Stimulated activated CD4-positive, alpha-beta T cell treated with anti-CD3 and anti-CD28 coated beads, Interleukin-2, amount 100 ng/mL, for 48 hours (primary cell): ENCODE results near the gene CHMP3.
"Not testable (repeated sequence)": the region's sequence is repeated elsewhere in the genome, so short reads cannot be mapped to it uniquely, and the experiment has no call there.

Source experiments
- DNase-seq, 2 donors: peaks; one replicate each; pipeline ENCODE4 v3.0.0-alpha.2; 2020

Gene CHMP3

DNA sequence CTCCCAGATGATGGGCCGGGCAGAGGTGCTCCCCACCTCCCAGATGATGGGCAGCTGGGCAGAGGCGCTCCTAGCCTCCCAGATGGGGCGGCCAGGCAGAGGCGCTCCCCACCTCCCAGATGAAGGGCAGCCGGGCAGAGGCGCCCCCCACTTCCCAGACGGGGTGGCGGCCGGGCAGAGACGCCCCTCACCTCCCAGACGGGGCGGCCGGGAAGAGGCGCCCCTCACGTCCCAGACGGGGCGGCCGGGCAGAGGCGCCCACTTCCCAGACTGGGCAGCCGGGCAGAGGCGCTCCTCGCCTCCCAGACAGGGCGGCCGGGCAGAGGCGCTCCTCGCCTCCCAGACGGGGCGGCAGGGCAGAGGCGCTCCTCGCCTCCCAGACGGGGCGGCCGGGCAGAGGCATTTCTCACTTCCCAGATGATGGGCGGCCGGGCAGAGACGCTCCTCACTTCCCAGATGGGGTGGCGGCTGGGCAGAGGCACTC is 14.3 kb downstream of the CHMP3 start:
- not testable (repeated sequence) for DNase-seq

DNA sequence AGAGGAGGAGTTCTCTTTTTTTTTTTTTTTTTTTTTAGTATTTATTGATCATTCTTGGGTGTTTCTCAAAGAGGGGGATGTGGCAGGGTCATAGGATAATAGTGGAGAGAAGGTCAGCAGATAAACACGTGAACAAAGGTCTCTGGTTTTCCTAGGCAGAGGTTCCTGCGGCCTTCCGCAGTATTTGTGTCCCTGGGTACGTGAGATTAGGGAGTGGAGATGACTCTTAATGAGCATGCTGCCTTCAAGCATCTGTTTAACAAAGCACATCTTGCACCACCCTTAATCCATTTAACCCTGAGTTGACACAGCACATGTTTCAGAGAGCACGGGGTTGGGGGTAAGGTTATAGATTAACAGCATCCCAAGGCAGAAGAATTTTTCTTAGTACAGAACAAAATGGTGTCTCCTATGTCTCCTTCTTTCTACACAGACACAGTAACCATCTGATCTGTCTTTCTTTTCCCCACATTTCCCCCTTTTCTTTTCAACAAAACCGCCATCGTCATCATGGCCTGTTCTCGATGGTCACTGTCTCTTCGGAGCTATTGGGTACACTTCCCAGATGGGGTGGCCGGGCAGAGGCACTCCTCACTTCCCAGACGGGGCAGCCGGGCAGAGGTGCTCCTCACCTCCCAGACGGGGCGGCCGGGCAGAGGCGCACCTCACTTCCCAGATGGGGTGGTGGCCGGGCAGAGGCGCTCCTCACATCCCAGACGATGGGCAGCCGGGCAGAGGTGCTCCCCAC is 14.9 kb downstream of the CHMP3 start:
- not testable (repeated sequence) for DNase-seq

DNA sequence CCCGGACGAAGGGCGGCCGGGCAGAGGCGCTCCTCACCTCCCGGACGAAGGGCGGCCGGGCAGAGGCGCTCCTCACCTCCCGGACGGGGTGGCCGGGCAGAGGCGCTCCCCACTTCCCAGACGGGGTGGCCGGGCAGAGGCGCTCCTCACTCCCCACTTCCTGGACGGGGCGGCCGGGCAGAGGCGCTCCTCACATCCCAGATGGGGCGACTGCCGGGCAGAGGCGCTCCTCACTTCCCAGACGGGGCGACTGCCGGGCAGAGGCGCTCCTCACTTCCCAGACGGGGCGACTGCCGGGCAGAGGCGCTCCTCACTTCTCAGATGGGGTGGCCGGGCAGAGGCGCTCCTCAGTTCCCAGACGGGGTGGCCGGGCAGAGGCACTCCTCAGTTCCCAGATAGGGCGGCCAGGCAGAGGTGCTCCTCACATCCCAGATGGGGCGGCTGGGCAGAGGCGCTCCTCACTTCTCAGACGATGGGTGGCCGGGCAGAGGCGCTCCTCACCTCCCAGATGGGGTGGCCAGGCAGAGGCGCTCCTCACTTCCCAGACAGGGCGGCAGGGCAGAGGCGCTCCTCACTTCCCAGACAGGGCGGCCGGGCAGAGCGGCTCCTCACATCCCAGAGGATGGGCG is 17.8 kb downstream of the CHMP3 start:
- DNase-seq = not testable (repeated sequence)

DNA sequence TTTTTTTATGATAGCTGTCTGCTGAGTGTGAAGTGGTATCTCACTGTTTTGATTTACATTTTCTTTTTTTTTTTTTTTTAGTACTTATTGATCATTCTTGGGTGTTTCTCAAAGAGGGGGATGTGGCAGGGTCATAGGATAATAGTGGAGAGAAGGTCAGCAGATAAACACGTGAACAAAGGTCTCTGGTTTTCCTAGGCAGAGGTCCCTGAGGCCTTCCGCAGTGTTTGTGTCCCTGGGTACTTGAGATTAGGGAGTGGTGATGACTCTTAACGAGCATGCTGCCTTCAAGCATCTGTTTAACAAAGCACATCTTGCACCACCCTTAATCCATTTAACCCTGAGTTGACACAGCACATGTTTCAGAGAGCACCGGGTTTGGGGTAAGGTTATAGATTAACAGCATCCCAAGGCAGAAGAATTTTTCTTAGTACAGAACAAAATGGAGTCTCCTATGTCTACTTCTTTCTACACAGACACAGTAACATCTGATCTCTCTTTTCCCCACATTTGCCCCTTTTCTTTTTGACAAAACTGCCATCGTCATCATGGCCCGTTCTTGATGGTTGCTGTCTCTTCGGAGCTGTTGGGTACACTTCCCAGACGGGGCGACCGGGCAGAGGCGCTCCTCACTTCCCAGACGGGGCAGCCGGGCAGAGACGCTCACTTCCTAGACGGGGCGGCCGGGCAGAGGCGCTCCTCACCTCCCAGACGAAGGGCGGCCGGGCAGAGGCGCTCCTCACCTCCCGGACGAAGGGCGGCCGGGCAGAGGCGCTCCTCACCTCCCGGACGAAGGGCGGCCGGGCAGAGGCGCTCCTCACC is 18.8 kb downstream of the CHMP3 start:
- not testable (repeated sequence) for DNase-seq

DNA sequence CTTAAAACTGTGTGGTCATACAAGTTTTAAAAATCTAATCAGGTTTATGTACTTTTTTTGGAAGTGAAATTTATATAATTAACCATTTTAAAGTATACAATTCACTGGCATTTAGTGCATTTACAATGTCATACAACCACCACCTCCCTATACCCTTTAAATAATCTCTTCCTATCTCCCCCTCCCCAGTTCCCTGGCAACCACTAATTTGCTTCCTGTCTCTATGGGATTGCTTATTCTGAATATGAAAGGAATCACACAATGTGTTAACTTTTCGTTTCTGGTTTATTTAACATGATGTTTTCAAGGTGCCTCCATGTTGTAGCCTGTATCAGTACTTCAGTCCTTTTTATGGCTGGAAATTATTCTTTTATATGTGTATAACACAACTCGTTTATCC is 19.4 kb downstream of the CHMP3 start:
- DNase-seq = no peak

DNA sequence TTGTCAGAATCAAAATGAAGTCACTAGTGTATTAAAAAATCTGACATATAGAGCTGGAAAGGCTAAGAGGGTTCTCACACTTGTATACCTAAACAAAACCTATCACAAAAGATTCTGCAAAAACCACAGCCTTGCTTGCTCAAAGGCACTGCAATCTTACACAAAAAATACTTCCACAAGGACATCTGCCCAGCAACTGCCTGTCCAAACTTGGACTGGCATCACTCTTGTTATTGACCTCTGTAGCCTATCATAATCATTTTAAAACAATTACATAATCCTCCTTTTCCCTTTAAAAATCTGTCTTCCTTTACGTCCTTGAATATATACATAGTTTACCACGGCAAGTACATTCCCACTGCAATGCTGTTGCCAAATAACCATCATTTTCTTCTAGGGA is 19.9 kb downstream of the CHMP3 start:
- no peak for DNase-seq

DNA sequence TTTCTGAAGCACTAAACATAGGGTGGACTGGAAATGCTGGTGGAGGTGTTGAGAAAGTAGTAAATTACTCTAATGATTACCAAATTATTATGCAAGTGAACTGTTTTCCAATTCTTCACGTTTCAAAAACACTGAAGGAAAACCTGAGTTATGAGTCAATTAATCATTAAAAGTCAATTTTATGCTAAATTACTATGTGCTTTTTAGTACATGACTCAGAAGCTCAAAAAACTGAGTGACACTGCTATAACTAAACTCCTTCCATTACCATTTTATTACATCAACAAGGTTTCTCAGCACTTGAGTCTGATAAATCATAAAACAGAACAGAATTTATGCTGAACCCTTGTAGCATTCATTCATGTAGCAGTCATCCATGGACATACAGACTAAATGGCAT is 20.4 kb downstream of the CHMP3 start:
- no peak for DNase-seq

DNA sequence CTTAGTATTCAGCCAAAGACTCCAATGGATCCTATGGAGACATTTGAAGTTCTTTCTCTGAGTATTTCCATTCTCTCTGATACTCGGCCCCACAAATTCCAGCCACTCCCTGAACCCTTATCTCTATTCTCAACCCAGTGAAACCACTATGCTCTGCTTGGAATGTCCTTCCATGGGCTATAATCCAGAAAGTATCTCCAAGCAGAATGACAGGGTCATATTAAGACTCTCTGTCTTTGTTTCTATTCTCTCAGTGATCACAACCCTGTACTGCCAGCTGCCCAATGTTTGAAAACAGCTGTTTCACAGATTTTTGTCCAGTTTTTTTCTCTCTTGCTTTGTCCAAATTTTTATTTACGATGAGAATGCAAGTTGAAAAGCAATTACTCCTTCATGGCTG is 21.9 kb downstream of the CHMP3 start:
- DNase-seq = no peak

DNA sequence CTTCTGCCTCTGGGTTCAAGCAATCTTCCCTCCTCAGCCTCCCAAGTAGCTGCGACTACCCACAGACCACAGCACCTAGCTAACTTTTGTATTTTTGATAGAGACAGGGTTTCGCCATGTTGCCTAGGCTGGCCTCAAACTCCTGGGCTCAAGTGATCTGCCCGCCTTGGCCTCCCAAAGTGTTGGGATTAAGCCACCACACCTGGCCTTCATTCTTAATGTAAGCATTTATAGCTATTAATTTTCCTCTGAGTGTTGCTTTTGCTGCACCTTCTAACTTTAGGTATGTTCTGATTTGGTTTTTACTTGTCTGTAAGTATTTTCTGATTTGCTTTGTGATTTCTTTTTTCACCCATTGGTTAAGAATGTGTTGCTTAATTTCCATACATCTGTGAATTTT is 29.7 kb downstream of the CHMP3 start:
- no peak for DNase-seq

DNA sequence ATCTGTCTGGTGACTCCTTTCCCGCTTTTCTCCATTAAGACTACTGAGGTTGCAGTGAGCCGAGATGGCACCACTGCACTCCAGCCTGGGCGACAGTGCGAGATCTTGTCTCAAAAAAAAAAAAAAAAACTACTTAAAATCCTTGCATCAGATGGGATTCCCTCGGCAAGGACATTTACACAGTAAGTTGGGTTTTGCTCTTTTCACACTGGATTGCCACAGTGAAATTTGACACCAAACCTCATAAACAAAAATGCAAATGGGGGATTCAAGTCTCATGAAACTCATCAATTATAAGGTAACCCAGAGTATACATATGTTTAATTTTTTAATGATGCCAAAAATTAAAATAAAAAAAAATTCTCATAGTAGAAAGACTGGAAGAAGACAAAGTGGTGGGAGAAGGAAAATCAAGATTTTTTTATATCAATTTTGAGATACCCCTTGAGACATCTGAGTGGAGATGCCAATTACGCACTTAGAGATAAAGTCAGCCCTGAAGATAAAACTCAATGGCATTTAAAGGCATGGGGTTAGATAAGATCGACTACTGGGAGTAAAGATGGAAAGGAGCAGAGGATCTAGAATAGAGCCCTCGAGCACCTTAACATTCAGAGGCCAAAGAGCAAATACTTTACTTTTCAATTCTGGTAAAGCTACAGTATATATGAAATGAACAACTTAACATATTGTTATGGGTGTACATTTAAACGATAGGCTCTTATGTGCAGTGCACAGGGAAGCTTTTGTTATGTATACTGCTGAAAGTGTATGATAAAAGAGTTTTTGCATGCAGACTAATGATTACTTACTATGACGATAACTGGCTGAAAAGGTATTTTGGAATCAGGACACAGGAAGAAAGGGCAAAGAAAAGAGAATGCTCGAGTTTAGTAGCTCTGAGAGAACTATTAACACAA is 37.6 kb downstream of the CHMP3 start:
- DNase-seq = no peak

DNA sequence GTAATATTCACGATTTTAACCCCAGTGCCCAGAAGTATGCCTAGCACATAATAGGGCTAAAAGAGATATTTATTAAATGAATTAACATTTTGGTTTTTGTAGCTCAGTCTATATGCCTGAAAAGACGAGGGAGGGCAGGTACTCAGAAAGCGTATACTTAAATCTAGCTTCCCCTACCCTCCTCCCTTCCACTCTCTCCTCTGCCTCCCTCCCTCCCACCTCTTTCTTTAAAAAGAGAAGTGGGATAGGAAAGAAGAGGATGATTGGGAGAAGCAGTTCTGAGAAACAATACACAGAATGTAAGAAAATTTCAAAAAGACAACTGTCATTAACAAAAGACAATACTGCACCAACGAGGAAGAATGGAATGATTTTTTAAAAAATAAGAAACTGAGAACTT is 39.8 kb downstream of the CHMP3 start:
- DNase-seq = no peak

DNA sequence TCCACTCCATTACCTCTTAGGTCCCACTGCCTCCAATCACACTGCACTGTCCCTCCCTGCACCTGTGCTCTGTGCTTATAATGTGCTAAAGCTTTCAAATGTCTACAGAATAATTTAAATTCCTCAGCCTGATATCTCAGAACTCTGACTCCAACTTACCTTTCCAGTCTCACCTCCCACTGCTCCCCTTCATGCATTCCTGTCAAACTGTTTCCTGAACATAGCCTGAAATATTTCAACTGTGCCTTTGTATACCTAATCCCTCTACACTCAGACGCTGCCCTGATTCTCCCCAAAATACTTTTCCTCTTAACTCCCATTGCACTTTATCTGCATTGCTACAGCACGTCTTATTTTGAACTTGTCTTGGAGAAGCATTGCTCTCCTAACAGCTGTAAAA is 40.5 kb downstream of the CHMP3 start:
- DNase-seq = no peak

DNA sequence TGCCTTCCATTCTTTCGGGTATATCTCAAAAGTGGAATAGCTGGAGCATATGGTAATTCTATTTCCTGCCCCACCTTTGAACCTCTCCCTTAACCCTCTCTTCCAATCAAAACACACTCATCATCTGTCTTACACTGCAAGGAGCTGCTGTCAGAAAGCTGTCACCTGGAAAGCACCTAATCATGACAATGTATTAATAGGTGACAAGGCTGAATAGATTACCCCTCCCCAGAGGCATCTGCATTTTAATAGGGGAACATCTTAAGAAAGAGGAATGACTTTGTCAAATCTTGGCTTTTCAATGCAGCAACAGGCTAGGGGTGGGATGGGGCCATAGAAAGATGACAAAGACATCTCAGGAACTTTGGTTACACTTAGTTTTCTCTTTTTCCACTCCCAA is 41.3 kb downstream of the CHMP3 start:
- no peak for DNase-seq

DNA sequence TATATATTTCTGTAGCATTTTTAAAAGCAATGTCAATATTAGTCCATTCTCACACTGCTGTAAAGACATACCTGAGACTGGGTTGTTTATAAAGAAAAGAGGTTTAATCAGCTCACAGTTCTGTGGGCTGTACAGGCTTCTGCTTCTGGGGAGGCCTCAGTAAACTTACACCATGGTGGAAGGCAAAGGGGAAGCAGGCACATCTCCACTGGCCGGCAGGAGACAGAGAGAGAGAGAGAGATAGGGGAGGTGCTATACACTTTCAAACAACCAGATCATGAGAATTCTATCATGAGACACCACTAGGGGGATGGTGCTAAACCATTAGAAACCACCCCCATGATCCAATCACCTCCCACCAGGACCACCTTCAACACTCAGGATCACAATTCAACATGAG is 43.1 kb downstream of the CHMP3 start:
- DNase-seq = no peak

DNA sequence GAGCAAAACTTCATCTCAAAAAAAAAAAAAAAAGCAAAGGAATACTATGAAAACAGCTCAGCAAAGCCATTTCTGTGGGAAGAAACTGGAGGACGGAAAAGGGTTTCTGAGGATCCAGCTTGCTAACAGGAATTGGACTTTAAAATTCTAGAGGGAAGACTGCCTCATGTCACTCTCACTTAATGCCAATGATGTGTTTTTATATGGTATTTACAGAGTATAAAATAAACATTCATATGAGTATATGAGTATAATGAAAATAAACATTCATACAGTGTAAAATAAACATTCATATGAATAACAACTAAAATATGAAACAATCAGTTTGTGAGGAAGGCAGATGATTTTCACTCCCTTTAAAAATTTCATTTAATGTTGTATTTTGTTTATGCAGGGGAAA is 43.9 kb downstream of the CHMP3 start:
- DNase-seq = no peak

DNA sequence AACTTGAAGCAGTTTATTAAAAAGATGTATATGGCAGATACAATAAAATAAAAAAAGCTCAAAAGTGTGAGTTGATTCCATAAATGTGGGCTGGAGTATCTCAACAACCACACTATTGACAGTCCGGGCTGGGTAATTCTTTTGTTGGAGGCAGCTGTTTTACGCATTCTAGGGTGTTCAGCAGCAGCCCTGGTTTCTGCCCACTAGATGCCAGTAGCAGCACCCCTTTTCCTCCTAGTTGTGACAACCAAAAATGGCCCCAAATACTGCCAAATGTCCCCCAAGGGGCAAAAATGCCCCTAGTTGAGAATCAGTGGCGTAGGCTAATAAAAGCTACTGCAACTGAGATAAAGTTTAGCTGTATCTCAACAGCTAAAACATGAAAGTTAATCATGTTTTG is 44.8 kb downstream of the CHMP3 start:
- DNase-seq = no peak

DNA sequence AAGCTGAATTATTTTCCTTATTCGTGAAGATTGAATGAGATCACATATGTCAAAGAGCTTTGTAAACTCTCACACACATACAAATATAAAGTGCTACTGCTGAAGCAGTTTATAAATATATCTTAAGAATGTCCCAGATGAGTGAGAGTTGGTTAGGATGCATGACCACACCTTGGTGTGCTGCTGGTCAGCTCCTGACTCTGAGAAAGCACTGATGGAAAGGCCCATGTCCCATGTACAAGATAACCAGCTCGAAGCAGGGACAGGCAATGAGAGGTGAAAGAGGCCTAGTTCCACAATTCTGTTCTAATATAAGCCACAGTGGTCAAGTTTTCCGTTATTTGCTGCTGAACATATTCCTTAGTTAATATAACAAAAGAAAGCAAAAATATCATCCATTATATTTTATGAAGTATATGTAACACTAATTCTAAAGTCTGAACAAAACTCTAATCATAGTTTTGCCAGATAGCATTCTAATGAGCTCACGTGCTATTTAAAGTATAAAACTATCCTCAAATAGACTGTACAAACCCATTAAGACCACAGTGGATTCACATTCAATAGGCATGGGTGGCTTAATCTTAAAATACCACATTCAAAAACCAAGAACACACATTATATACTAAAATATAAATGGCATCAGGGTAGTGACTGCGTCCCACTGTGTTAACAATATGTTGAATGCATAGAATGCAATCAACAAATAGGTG is 49.1 kb downstream of the CHMP3 start:
- DNase-seq = no peak

DNA sequence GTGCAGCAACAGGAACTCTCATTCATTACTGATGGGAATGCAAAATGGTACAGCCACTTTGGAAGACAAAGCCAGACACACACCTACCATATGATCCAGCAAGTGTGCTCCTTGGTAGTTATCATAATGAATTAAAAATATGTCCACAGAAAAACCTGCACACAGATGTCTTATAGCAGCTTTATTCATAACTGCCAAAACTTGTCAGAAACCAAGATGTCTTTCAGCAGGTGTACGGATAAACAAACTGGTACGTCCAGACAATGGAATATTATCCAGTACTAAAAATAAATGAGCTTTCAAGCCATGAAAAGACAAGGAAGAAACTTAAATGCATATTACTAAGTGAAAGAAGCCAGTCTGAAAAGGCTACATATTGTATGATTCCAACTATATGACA is 50.4 kb downstream of the CHMP3 start:
- no peak for DNase-seq

DNA sequence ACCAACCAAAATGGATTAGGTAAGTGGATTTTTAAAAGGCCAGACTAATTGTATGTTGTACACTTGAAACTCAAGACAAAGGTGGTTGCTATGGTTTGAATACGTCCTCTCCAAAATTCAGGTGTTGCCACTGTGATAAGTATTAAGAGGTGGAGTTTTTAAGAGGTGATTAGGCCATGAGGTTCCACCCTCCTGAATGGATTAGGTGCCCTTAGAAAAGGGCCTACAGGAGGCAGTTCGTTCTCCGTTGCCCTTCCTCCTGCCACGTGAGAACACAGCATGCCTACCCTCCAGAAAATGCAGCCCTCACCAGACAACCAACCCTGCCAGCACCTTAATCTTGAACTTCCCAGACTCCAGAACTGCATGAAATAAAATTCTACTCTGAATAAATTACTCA is 51.2 kb downstream of the CHMP3 start:
- no peak for DNase-seq

DNA sequence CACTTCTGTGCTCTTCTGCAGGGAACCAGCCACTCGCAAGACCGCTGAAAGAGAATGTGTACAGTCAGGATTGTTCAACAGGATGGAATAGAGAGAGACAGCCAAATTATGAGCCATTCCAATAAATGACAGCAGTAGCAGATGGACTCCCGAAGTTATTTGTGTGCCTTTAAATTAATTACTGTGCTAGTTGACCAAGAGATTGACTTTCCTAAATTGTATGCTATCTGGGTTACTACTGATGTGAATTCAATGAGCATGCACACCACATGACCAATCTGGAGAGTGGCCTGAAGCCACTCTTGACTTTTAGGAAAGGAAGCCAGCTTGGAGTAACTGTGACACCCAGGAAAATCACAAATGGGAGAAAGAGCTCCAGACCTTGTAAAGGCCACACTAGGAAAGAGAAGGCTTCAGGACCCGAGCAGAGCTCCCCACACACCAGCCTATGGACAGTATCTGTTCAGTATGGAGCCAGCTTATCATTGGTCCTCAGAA is 52.8 kb downstream of the CHMP3 start:
- no peak for DNase-seq

DNA sequence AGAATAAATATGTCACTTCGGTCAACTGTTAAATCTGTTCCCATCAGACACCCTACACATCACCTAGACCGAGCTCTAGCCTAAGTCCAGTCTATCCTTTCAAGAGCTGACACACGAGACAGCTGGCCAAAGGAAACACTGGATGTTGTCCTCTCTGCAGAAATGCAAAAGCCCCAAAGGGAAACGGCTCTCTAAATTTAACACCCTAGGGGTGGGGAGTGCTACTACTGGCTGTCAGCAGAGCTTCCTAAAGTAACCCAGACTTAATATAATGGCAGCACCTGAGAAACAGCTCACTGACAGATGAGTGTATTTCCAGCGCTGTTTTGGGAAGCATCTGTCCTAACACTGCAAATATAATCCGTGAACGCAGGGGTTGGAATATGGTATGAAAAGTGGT is 55.6 kb downstream of the CHMP3 start:
- DNase-seq = no peak
